Lung (tissue), 12 donors: Measurements from ENCODE around the gene MTG1. TPM values are rescaled to one million over a fixed set of nuclear protein-coding genes. Genes with fewer than 3 reads are reported as not detected.

Experiments
- ATAC-seq: fragments of 200-7000 bp; cut with Tn5 transposase; one replicate; pipeline ENCODE4 v1.9.1; 2020; ENCODE audit warnings: moderate number of reproducible peaks; ENCODE audit not compliant: insufficient read depth, low FRiP score
- DNase-seq, 3 donors: peaks; one replicate each; pipeline ENCODE4 v3.0.0-alpha.2; 2013 to 2017
- H3K27ac ChIP-seq, 2 donors: one replicate each; pipeline ENCODE4 v1.5.1; 2013; ENCODE audit warnings: mild to moderate bottlenecking in 2 of 2, moderate library complexity in 2 of 2, control low read depth in 1 of 2, inconsistent platforms in 1 of 2, low read depth in 1 of 2, low read length in 1 of 2
- H3K27me3 ChIP-seq, 3 donors: one replicate each; pipeline ENCODE4 v1.5.1; 2013; ENCODE audit warnings: low read length in 2 of 3; ENCODE audit not compliant: control insufficient read depth in 3 of 3, insufficient read depth in 3 of 3
- H3K36me3 ChIP-seq, 4 donors: one replicate each; pipeline ENCODE4 v1.5.1; 2013; ENCODE audit warnings: low read length in 4 of 4, mild to moderate bottlenecking in 1 of 4, moderate library complexity in 1 of 4; ENCODE audit not compliant: control insufficient read depth in 4 of 4, insufficient read depth in 4 of 4
- H3K4me1 ChIP-seq, 5 donors: one replicate each; pipeline ENCODE4 v1.5.1; 2013; ENCODE audit warnings: low read length in 5 of 5, mild to moderate bottlenecking in 2 of 5, moderate library complexity in 1 of 5; ENCODE audit not compliant: control insufficient read depth in 5 of 5, insufficient read depth in 5 of 5
- H3K4me3 ChIP-seq: one replicate; pipeline ENCODE4 v1.5.1; 2013; ENCODE audit warnings: mild to moderate bottlenecking, control low read depth, moderate library complexity
- H3K9ac ChIP-seq, 2 donors: one replicate each; pipeline ENCODE4 v1.5.1; 2013; ENCODE audit warnings: low read length in 2 of 2, control low read depth in 1 of 2; ENCODE audit not compliant: insufficient read depth in 1 of 2
- H3K9me3 ChIP-seq, 4 donors: one replicate each; pipeline ENCODE4 v1.5.1; 2013; ENCODE audit warnings: low read length in 3 of 4, mild to moderate bottlenecking in 1 of 4, moderate library complexity in 1 of 4; ENCODE audit not compliant: control insufficient read depth in 4 of 4, insufficient read depth in 3 of 4
- CTCF ChIP-seq: IDR thresholded peaks from 2 replicates; pipeline ENCODE4 v1.5.1; 2012; ENCODE audit warnings: mild to moderate bottlenecking; ENCODE audit errors: control extremely low read depth, extremely low read depth
- WGBS, 2 donors: extraction: QIAGEN DNeasy Blood & Tissue Kit; methylation state at CpG; one replicate each; pipeline ENCODE4 v1.1.7; 2013; 5-methylcytosine and 5-hydroxymethylcytosine counted together
- polyA plus RNA-seq, 2 donors: library from polyadenylated mRNA; stranded (reverse); fragments of 200-250 nt; gene quantifications; one replicate each; pipeline ENCODE4 v1.2.1, GENCODE V29; 2013
- total RNA-seq, 2 donors: library from RNA; depleted of rRNA in 1 of 2; stranded (reverse); fragments of >200 nt in 1 of 2; gene quantifications; one replicate each; pipeline ENCODE4 v1.2.1, GENCODE V29; 2014 to 2021
- donor health status: control.
- donor health status: control.
- donor health status: Bipolar disorder and iron deficiency.
- donor health status: healthy.
- donor health status: DM: yes; HTN: yes; CAD: no.

The MTG1 gene
- total and polyA plus RNA-seq, 4 donors, result 36.4 to 51.8 (median 44.5) TPM

DNA sequence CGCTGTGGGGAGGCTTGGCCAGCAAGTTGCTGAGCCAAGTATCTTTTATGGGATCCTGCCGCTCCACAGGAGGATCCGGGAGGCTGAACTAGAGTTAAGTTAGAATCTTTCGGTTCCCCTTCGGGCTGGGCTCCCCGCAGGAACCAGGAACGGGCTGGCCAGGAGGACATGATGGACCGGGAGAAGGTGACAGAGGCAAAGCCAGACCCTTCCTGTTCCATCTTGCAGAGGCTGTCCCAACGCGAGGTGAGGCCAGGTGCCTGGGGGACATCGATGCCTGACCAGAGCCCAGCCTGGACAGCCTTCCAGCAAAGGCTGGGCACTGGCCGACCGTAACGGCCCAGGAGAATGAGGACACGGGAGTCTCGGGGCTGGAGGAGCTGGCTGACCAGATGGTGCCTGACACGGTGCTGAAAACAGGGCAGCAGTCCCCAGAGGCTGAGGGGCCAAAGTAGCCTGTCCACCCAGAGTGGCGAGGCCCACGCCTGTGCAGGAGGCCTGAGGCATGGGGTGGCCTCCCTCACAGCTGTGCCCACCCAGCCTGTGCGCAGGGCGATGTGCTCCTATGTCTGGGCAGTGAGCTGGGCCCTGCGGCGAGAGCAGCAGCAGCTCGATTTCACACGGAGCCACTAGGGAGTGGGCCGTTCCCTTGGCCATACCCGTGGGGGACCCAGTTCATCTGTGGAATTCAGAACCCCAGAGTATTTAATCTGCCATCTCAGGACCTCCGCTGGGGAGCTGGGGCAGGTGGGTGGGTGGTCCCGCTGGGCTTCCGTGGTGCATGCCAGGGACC, 16.7 kb upstream of the MTG1 start:
- TF ChIP-seq CTCF, result no peak

DNA sequence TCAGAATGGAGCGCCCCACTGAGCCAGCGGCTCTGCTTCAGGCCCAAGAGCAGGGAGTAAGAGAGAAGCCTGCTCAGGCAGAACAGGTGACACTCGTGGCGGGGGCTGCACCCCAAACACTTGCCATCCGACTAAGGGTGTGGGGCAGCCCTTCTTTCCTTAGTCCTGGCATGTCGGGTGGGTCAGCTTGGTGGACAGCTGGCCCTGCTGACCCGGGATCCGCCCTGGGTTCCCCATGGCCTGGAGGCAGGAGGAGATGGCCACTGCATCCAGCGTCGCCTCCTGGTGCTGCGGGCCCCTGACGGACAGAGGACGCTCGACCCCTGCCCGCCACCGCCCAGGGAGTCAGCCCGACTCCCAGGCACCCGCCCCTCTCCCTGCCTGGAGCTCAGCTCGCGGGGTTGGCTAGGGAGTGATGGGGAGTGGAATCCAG, 16.1 kb upstream of the MTG1 start:
- WGBS, 2 donors, result 27 to 30% methylated on average over 20 of the region's 20 CpGs
- ATAC-seq, result no peak
- Histone ChIP-seq H3K36me3 (peaks cover 0 to 2% (median 0%) of the 10 kb centered on the region in 4 donors), H3K9ac (no peak overlapping the region), H3K9me3 (no peaks in the 10 kb centered on the region), H3K27me3 (no peaks in the 10 kb centered on the region), H3K4me1 (peaks cover 0 to 12% (median 5%) of the 10 kb centered on the region in 5 donors), H3K4me3 (peak overlapping the region; percentile 60), H3K27ac (peak overlapping the region in 1 of 2 donors; percentile 24)
- DNase-seq, result no peak
- TF ChIP-seq CTCF, result no peak

More for the DNA sequence above, 16.7 kb upstream of the MTG1 start:
- peaks cover 0 to under 1% (median 0%) of the 10 kb centered on the region in 4 donors for H3K36me3 ChIP-seq
- H3K4me1 ChIP-seq, result peaks cover 0 to 15% (median 5%) of the 10 kb centered on the region in 5 donors
- 93 to 95% methylated on average over 30 of the region's 30 CpGs for whole genome bisulfite sequencing, 2 donors
- H3K27ac ChIP-seq, result no peak overlapping the region
- H3K9ac ChIP-seq, result no peak overlapping the region
- no peaks in the 10 kb centered on the region for H3K27me3 ChIP-seq
- H3K9me3 ChIP-seq, result no peaks in the 10 kb centered on the region
- ATAC-seq, result no peak
- DNase-seq, result no peak
- no peak overlapping the region for H3K4me3 ChIP-seq

DNA sequence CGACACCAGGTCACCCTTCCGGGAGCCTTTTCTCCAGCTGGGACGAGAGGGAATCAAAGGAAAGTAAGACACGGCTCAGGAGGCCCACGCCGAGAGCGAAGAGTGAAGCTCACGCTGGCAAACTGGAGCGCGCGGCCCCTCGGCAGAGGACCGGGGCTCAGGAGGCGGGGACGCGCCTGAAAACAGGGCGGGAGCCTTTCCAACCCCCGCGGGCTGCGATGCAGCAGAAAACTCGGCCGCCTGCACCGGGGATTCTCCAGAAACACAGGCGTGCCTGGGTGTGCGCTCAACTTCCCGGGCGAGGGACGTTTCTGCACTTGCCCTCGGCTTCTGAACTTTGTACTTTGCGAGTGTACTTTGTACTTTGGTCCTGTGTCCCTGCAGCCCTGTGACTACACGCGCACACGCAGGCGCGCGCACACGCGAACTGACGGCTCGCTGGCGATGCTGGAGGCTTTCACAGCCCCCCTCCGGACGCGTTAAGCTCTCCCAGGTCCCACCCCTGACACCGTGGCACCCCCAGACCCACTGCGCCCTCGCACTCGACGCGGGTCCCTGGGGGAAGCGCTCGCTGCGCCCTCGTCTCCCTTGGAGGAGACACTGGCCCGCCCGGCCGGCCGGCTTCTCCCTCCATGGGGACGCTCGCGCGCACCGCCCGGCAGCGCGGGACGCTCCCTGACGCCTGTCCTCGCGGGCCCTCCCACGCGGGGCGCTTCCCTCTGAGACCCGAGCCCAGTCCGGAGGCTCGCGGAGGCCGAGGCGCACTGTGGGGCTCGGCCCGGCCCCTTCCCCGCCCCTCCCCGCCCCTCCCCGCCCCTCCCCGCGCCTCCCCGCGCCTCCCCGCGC, 15.5 kb upstream of the MTG1 start:
- peak overlapping the region; percentile 60 for H3K4me3 ChIP-seq
- DNase-seq (peak; percentile 68 to 77 (median 71)), ATAC-seq (peak; percentile 82)
- TF ChIP-seq CTCF, result no peak
- H3K27me3 ChIP-seq, result no peaks in the 10 kb centered on the region
- WGBS, 2 donors, result 0 to 1% methylated on average over 57 to 86 of the region's 90 CpGs
- H3K9ac ChIP-seq, result no peak overlapping the region
- no peaks in the 10 kb centered on the region for H3K9me3 ChIP-seq
- H3K4me1 ChIP-seq, result peaks cover 0 to 12% (median 5%) of the 10 kb centered on the region in 5 donors
- peak overlapping the region; percentile 60 to 89 for H3K27ac ChIP-seq
- peaks cover 0 to 2% (median 0%) of the 10 kb centered on the region in 4 donors for H3K36me3 ChIP-seq
